H54 (cell line): Measurements from ENCODE around the gene POC1A.

ENCODE experiments used
- DNase-seq: peaks from one replicate; pipeline ENCODE4 v3.0.0; 2011; ENCODE audit warnings: low spot score, mixed read lengths; ENCODE audit not compliant: insufficient read length
- FAIRE-seq: peaks from 3 replicates; lab custom pipeline; 2011; peaks lifted over from hg19 to GRCh38; lab: Jason Lieb, UNC
- POLR2A ChIP-seq: IDR thresholded peaks from 2 replicates; pipeline ENCODE4 v1.6.1; 2011; ENCODE audit warnings: low read depth, mild to moderate bottlenecking, low read length

POC1A gene

DNA sequence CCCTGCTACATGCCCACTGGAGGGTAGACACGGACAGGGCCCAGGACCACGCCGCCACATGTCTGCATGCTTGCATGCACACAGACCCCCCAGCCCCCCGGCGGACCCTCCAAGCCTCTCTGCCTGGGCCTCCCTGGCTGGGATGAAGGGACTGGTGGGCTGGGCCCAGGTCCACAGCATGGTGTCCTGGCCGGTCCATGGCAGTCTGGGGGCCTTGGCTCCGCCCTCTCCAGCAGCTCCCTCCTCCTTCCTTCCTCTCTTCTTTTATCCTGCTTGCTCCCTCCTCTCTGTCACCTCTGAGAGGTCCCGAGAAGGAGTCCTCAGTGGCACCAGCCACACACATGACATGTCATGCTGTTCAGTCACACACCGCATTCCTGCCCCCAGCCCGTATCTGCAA lies 122.3 kb downstream of the POC1A start:
- no peak for DNase-seq
- no peak for FAIRE-seq
- TF ChIP-seq POLR2A = no peak

- TF ChIP-seq POLR2A = no peak
- DNase-seq = no peak
- no peak for FAIRE-seq
Observed at GRCh38 chr3:52030714-52031310, 123.4 kb downstream of the POC1A start.

GRCh38 chr3:52029535-52029934 lies 124.7 kb downstream of the POC1A start:
- FAIRE-seq (no peak), DNase-seq (no peak)
- TF ChIP-seq POLR2A = no peak

GRCh38 chr3:52029053-52029452 lies 125.2 kb downstream of the POC1A start:
- no peak for FAIRE-seq
- DNase-seq = no peak
- no peak for TF ChIP-seq POLR2A

- no peak for TF ChIP-seq POLR2A
- DNase-seq (peak; percentile 59), FAIRE-seq (no peak)
Observed at GRCh38 chr3:52028572-52028971, 125.7 kb downstream of the POC1A start.

- TF ChIP-seq POLR2A = no peak
- FAIRE-seq = no peak
- DNase-seq = no peak
Observed at GRCh38 chr3:52026041-52026440, 128.2 kb downstream of the POC1A start.

- FAIRE-seq (no peak), DNase-seq (no peak)
- TF ChIP-seq POLR2A = no peak
Observed at GRCh38 chr3:52025453-52025852, 128.8 kb downstream of the POC1A start.
